ENCODE results near the gene CCDC171.
"Not testable (repeated sequence)": the region's sequence is repeated elsewhere in the genome, so short reads cannot be mapped to it uniquely, and the experiment has no call there.

The CCDC171 gene

GRCh38 chr9:15769547-15769946 is 216.7 kb downstream of the CCDC171 start:
- DNase-seq = no peak

GRCh38 chr9:15778861-15779260 is 226.0 kb downstream of the CCDC171 start:
- no peak for DNase-seq

DNA sequence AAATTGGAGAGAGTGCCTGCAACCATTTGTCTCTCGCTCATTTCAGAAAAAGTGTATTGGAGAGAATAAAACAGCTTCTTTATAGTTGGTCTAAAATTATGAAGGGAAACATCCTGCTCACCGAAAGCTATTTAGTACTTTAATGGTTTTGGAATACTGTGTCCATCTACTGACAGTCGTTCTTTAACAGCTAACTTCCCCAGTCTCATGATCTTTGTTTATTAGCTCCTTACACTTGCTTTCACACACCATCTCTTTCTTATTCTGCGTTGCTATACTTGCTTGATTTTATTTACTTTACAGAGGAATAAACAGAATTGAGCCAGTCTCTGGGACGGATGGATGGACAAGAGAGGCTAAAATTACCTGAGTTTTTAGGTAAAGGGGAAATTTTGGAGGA is 229.3 kb downstream of the CCDC171 start:
- DNase-seq = no peak

- DNase-seq = no peak
These were observed 232.7 kb downstream of the CCDC171 start for GRCh38 chr9:15785584-15785983.

- no peak for DNase-seq
These were observed 233.8 kb downstream of the CCDC171 start for GRCh38 chr9:15786616-15787015.

DNA sequence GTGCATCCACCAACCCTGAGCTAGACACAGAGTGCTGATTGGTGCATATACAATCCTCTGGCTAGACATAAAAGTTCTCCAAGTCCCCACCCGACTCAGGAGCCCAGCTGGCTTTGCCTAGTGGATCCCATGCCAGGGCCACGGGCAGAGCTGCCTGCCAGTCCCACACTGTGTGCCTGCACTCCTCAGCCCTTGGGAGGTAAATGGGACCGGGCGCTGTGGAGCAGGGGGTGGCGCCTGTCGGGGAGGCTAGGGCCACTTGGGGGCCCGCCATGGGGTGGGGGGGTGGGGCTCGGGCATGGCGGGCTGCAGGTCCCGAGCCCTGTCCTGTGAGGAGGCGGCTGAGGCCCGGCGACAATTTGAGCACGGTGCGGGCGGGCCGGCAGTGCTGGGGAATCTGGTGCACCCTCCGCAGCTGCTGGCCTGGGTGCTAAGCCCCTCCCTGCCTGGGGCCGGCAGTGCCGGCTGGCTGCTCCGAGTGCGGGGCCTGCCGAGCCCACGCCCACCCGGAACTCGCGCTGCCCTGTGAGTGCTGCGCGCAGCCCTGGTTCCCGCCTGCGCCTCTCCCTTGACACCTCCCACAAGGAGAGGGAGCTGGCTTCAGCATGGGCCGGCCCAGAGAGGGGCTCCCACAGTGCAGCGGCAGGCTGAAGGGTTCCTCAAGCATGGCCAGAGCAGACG is 257.5 kb downstream of the CCDC171 start:
- DNase-seq = not testable (repeated sequence)

GRCh38 chr9:15813076-15813475 is 260.2 kb downstream of the CCDC171 start:
- no peak for DNase-seq

- DNase-seq = no peak
These were observed 271.5 kb downstream of the CCDC171 start for GRCh38 chr9:15824310-15824709.

- DNase-seq = no peak
These were observed 278.5 kb downstream of the CCDC171 start for GRCh38 chr9:15831384-15831783.

- DNase-seq = no peak
These were observed 281.7 kb downstream of the CCDC171 start for GRCh38 chr9:15834541-15834940.

DNA sequence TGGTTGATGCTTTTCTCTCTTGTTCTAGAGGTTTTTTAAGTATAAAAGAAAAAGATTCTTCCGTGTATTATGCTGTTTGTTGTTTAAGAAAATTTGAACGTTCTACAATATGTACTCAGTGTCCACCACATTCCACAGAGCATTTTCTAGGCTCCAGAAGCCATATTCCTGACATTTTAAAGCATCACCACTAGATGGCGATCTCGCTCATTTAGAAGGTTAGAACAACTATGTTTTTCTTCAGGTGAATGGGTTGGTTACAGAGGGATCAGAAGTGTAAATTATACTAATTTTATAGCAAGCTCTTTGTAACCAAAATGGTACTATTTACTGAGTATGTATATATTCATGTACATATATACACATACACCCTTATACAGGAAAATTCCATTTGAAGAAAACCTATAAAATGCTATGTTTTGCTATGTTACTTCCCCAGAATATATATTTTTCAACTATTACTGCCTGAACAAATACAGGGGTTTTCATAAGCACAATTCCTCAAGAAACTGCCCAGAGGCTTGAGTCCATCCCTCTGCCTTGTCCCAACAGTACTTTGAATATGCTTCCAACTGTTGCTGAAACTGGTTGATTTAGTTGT is 284.3 kb downstream of the CCDC171 start:
- no peak for DNase-seq

DNA sequence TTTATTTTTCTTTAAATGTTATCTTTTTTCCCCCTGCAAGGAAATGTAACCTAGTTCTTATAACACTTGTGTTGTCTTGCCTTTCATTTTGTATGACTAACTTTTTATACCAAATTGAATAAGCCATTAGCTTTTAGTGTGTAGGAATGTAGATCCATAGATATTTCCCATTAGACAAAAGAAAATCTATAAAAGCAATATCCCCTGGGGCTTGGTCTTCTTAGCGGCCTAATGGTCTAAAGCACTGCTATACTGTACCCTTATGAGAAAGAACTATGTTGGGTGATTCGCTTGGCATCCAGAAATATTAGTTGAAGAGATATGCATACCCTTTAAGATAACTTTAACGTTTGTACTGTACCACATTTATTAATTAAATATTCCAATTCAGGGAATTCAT is 289.2 kb downstream of the CCDC171 start:
- DNase-seq = no peak

- no peak for DNase-seq
These were observed 290.5 kb downstream of the CCDC171 start for GRCh38 chr9:15843316-15843715.

DNA sequence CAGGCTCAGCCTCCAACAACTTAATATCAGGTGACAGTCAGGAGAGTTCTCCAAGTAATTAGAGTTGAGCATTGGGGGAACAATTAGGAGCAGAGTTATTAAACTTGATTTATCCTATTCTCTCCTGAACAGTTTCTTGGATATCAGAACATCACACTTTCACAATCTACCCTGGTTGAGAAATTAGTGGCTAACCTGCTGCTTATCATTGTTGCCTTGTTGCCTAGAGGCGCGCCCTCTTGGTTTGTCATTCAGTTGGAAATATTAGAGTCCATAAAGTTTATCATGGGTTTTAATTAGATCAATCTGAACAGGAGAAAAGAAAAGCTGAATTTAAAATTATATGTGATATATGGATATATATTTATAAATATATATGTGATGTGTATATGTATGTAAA is 291.1 kb downstream of the CCDC171 start:
- DNase-seq = no peak

GRCh38 chr9:15846611-15847010 is 293.8 kb downstream of the CCDC171 start:
- DNase-seq = no peak

GRCh38 chr9:15849871-15850270 is 297.0 kb downstream of the CCDC171 start:
- no peak for DNase-seq

GRCh38 chr9:15851766-15852165 is 298.9 kb downstream of the CCDC171 start:
- no peak for DNase-seq

GRCh38 chr9:15856591-15856990 is 303.7 kb downstream of the CCDC171 start:
- DNase-seq = no peak

DNA sequence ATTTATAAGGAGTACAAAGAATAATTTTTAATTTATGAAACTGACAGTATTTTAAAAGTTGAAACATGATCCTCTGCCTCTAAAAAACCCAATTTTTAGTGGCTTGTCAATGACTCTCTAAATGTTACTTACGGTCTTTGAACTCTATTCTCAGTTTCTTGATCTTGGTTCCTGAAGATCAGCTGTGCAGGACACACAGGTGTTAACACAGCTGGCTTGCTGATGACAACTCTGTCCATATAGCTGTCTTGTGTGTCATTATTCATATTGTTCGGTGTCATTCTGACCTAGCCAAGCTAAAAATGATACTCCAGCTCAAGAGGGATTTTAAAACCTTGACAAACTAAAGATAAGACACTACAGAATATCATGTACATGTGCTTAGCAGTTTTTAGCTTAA is 314.5 kb downstream of the CCDC171 start:
- DNase-seq = no peak

DNA sequence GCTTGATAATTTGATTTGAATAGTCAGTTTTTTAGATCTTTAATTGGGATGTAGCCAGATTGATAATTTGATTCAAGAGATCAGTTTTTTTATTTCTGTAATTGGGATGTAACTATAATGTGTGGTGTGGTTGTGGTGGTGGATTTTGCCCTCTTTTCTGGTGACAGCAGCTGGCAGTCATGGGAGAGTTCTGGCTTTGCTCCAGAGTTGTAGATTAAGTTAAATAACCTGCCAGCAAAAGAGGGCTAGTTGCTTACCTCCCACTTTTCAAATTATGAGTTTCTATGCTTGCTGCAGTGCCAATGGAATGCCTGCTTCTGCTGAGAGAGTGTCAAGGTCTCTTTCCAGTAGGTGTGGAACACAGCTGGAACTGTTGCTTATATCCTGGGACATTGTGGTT is 315.1 kb downstream of the CCDC171 start:
- DNase-seq = no peak

- DNase-seq = no peak
These were observed 320.8 kb downstream of the CCDC171 start for GRCh38 chr9:15873573-15874177.

GRCh38 chr9:15882328-15882727 is 329.5 kb downstream of the CCDC171 start:
- DNase-seq = no peak

DNA sequence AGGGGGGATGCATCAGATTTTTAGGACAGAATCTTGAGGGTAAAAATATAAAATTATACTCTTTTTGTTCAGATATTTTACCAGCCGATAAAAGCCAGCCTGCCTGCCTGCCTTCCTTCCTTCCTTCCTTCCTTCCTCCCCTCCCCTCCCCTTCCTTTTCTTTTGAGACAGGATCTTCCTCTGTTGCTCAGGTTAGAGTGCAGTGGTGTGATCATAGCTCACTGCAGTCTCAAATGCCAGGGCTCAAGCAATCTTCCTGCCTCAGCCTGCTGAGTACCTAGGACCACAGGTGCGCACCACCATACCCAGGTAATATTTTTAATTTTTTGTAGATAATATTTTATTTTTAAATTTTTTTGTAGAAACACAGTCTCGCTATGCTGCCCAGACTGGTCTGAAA is 330.0 kb downstream of the CCDC171 start:
- no peak for DNase-seq

DNA sequence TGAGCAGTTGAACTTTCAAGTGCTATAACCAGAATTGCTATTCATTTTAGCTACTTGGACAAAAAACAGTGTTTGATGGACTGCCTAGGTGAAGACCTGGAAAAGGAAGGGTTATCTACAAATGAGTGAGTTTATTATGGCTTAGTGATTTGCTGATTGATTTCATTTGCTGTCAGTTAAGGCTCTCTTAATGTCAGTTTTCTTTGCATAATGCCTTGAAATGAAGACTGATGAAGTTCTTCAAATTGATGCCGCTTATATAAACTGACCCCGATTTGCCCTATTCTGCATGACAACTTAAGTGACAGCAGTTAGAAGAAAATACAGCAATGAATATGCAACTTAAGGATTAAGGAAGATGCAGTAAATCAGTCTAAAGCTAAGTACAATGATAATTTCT is 332.6 kb downstream of the CCDC171 start:
- DNase-seq = no peak

- DNase-seq = no peak
These were observed 336.7 kb downstream of the CCDC171 start for GRCh38 chr9:15889555-15889954.

Data from SIG-M5 (cell line).